HG03432 (cell line): ENCODE results near the gene RBMS1.

Experiments
- ATAC-seq: cut with Tn5 transposase; IDR thresholded peaks from one replicate; pipeline ENCODE4 v1.9.1; 2021; ENCODE audit warnings: mild to moderate bottlenecking, moderate library complexity; ENCODE audit not compliant: unreplicated experiment

RBMS1 gene

DNA sequence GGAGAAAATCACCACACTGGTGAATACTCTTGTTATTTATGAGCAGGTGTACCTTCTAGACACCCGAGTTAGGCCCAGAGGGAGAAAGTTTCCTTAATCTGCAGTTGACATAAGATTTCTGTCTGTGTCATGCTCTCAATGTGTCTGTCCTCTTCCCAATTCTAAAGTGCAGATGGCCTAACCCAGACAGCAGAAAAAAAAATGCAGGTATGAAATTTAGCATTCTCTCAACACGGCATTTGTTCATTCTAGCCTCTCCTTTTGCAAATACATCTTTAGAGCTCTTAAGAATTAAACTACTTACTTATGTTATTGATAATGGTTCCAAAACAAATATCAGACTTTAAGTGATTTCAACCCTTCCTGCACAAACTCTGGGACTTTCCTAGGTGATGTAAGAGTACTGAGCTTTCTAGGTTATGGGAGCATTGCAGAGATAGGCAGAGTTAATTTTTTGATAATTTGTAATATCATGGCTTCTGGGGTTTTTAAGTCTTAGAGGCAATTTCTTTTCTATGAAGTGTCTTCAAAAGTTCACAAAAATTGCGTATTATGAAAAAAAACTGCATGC lies 260.6 kb downstream of the RBMS1 start:
- no peak for ATAC-seq

DNA sequence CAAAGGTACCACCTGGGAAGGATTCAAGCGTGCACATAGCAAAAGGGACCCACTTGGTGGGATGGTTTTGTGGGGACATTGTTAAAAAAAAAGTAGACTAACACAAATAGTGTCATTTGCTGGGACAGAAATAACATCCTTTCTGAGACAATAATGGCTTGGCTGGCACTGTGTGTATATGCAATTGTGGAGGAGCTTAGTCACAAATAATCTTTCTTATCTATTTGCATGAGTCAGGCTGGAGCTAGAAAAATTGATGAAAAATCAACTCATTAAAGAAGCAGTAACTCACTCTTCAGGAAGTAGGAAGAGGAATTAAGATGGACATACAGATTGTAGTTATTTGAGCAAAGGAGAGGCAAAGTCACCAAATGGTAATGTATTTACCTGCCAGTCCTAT lies 264.0 kb downstream of the RBMS1 start:
- ATAC-seq: no peak

DNA sequence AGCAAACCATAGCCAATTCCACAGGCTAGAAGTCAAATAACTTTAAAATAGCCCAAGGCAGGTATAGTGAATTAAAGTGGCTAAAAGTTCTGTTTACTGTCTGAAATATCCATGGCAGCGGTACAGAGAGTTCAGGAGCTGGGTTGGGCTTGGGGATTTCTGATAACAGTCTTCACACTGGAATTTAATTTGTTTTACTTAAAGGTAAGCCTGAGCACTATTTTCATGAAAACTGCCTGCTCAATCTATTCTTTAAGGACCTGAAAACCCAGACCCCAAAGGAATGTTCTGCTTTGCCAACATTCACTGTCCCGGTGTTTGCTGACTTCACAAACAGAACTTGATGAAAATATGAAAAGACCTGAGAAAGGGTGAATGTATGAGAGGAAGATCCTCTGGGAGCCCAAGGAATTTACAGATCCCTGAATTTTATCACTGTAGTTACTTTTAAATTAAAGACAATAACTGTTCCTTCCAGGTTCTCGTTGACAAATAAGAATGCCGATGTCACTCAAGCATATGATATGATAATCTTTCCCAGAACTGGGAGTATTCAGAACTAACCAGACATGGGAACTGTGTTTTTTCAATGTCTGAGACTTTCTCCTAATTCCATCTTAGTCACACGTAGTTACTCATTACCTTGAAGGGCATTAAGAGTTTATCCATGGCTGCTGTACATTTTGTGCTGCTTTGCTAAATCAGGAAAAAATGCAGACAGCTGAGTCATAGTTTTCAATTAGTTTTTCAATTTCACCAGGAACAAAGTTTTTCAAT lies 265.3 kb downstream of the RBMS1 start:
- ATAC-seq: no peak

DNA sequence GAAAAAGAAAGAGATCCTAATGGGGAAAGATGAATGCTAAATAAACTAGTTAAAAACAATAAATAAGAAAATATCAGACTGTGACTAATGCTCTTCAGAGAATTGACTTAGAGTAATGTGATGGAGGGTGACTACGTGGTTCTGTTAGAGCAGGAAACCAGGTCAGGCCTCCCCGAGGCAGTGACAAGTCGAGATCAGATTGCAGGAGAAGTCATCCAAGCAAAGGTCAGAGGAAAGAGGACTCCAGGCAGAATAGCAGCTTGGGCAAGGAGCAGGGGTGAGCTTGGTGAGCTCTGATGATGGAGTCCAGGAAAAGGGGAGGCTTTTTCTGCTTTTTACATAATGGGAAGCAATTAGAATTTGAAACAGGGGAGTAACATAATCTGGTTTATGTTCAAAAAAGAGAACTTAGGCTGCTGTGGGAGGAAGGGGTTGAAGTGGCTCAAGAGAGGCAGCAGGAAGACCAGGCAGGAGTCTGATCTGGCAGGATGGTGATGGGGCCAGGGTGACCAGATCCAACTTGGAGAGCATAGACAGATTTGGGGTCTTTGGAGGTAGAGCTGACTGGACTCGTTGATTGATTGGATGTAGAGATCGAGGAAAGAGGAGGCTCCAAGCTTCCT lies 266.2 kb downstream of the RBMS1 start:
- no peak for ATAC-seq

DNA sequence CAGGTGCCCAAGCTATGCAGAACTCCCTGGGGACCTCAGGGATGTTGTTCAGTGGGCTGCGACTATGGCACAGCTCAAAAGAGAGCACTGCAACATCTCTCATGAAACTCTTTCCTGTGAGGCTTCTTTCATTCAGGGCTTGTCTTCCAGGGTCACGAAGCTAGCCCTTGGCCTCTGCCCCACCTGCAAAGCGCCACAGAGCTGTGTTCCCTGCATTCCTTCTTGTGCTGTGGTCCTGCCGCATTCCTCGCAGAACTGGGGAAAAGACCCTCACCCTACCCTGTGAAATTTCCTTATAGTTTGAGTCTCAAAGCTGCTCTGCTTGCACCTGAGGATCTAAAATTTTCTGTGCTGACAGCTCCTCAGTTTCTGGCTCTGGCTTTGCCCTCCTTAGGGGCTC lies 267.2 kb downstream of the RBMS1 start:
- no peak for ATAC-seq

DNA sequence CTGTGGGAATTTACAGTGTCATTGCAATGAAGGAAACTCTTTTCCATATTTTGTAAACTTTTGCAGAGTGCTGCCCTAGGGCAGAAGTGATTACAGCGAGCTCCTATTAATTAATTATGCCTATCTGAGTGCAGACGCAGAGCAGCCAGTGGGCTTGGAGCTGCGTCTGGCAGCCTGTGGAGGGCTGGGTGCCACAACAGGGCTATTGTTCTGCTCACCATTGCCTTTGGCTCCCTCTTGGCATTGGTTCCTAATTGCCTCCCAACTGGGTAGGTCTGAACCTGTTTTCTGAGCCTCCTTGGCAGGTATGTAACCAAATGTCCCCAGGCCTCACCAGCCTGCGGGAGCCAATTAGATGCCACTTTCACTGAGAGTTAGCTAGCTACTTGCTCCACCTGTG lies 267.9 kb downstream of the RBMS1 start:
- no peak for ATAC-seq

DNA sequence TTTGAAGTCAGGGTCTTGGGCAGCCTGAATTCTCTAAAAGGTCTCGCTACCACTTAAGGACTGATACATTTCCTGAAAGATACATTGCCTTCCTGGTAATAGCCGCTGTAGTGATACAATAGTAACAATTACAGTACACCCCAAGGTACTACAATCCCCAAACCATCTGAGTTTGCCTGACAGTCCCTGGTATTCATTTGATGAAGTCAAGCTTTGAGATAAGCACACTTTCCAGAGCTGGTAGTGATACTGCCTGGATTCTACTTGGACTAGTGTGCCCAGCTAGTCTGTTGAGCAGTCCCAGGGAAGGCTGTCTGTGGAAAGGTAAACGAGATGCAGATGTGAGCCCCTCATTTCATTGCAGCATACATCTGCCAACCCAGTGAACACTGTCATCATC lies 269.1 kb downstream of the RBMS1 start:
- no peak for ATAC-seq

DNA sequence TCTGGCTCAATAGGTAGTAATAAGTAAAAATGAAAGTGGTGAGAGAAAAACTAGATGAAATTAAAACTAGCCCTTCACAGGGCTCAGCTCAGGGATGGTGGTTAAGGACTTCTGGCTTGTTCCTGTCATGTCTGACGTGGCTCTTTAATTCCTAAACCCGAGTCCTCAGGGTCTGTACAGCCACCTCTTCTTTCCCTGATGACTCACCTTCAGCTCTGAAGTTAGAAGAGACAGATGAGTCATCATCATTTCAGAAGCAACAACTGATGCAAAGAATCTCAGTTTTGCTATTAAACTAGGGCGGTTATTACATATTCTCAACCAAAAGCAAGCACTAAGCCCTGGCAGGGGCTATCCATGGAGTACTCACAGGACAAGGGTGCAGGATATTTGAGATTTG lies 269.5 kb downstream of the RBMS1 start:
- ATAC-seq: peak; percentile 95

DNA sequence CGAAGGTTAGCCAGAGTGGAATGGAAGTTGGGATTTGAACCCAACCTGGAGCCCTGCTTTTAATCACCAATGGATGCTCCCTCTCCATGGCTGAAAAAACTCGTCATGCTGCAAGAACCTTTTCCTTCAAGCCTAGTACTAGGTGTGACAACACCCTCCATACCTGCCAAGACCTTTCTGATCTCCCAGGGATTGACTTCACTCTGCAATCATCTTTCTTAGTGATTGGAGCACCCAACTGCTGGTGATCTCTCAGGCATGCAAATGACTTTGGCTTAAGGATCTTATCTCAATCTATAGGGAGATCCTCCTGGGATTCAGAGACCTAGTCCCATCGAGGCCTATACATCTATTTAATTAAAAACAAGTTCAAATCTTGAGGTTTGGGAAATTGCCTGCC lies 270.0 kb downstream of the RBMS1 start:
- ATAC-seq: no peak

DNA sequence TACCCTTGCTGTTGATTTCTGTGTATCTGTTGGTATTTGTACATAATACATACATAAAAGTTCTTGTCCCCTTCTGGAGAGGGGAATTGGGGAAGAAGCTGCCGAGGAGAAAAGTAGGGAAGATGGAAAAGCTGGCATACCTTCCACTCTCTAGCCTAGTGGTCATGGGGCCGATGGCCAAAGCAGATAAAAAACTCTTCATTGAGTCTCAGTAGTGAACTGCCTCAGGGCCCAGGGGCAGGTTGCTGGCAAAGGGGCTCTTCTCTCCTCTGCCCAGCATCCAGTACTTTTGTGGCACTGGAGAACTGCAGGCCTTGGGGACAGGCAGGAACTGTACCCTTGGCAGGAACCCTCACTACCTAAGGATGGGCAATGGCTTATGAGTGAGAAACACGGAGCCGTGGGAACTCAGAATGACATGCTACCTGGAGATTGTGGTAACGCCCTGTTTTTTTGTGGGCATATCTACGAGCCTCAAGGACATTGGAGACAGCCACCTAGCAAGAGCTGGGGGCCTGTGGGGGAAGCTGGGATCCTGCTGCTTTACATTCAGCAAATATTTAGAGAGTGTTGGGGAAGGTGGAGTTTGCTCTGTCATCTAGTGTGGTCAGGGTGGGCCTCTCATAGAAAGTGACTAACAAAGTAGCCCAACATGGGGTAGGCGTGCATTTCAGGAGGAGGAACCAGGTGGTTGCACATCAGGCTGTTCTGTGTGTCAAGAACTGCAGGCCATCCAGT lies 270.9 kb downstream of the RBMS1 start:
- ATAC-seq: no peak
